Glomerular visceral epithelial cell (primary cell): Measurements from ENCODE around the gene ZNF804A.

Source experiments
- DNase-seq: peaks from one replicate; pipeline ENCODE4 v3.0.0-alpha.2; 2016; ENCODE audit errors: extremely low spot score

ZNF804A gene

GRCh38 chr2:184936761-184937160 is 338.4 kb downstream of the ZNF804A start:
- DNase-seq = no peak

GRCh38 chr2:184938221-184938985 is 340.1 kb downstream of the ZNF804A start:
- no peak for DNase-seq

GRCh38 chr2:184945326-184945725 is 347.0 kb downstream of the ZNF804A start:
- no peak for DNase-seq

- no peak for DNase-seq
These were observed 347.5 kb downstream of the ZNF804A start for GRCh38 chr2:184945824-184946223.

- no peak for DNase-seq
These were observed 358.5 kb downstream of the ZNF804A start for GRCh38 chr2:184956856-184957255.

- DNase-seq = no peak
These were observed 373.3 kb downstream of the ZNF804A start for GRCh38 chr2:184971546-184972068.
